Measurements from ENCODE around the gene NHERF2. TPM values are rescaled to one million over a fixed set of nuclear protein-coding genes. Genes with fewer than 3 reads are reported as not detected.

The NHERF2 gene
- total and polyA plus RNA-seq, 2 of the 4 experiments (the other 2 are of a cell fraction), result 18.6 to 77.8 TPM

- TF ChIP-seq FOS (IDR thresholded peaks at IDR 0.05; ENCODE audit: low read depth, low read length), result no peak
- TF ChIP-seq RAD21 (IDR thresholded peaks at IDR 0.05; ENCODE audit: low read length), result no peak
Observed at GRCh38 chr16:2086812-2087747, 60.4 kb downstream of the NHERF2 start (continued).

- no peak overlapping the region for H4K5ac ChIP-seq (ENCODE audit: low read depth, low read length)
- WGBS, 2 experiments (ENCODE audit: extremely low coverage in 2 of 2, insufficient read length in 1 of 2), result 90% methylated on average over 21 of the region's 41 CpGs; no CpG with 5 or more reads in 1 of the 2 experiments
- dilution Hi-C loops (cut with HindIII; ENCODE audit: low sequenced_read_pairs, unreplicated experiment) (no loop called here), intact Hi-C loops (cut with micrococcal nuclease) (no loop called here), in situ Hi-C loops (cut with MboI; ENCODE audit: low sequenced_read_pairs) (no loop called here)
- no peak overlapping the region for H3K18ac ChIP-seq (ENCODE audit: low read depth, low read length)
- H2BK5ac ChIP-seq (ENCODE audit: low read depth, low read length, poor library complexity, severe bottlenecking), result no peak overlapping the region
- ATAC-seq (ENCODE audit: low read depth) (no peak), DNase-seq (no peak)
- no peak overlapping the region for H3K4me3 ChIP-seq (ENCODE audit: insufficient read depth, low read depth, low read length)
- H4K8ac ChIP-seq (ENCODE audit: low read depth in 2 of 2, low read length in 2 of 2), result no peak overlapping the region
- CTCF ChIA-PET, result no interaction called here
- no peak overlapping the region for H2BK120ac ChIP-seq (ENCODE audit: low read depth, low read length)
- H4K91ac ChIP-seq (ENCODE audit: insufficient read depth, low read depth, low read length), result no peak overlapping the region
- POLR2A ChIA-PET (ENCODE audit: unreplicated experiment), result no interaction called here
- H3K4ac ChIP-seq (ENCODE audit: low read depth, low read length), result no peak overlapping the region
- no peak overlapping the region for H3K56ac ChIP-seq (ENCODE audit: extremely low read depth, insufficient read depth, low read length)
- no peak overlapping the region for H3K9ac ChIP-seq (ENCODE audit: low read depth, low read length)
- H2BK20ac ChIP-seq (ENCODE audit: low read depth, low read length), result no peak overlapping the region
- H3K14ac ChIP-seq (replicated peaks; ENCODE audit: low read depth, low read length), result no peak overlapping the region
- no peaks in the 10 kb centered on the region for H3K9me3 ChIP-seq (ENCODE audit: control insufficient read depth, insufficient read depth, low read length)
- H3K36me3 ChIP-seq (ENCODE audit: control insufficient read depth, insufficient read depth, low read length), result peaks cover 90% of the 10 kb centered on the region
- H3K4me1 ChIP-seq (ENCODE audit: control insufficient read depth, insufficient read depth, low read length), result no peaks in the 10 kb centered on the region
- no peaks in the 10 kb centered on the region for H3K27me3 ChIP-seq (ENCODE audit: control insufficient read depth, insufficient read depth, low read length)
- no peak overlapping the region for H3K4me2 ChIP-seq (ENCODE audit: low read depth, low read length)
- no peak overlapping the region for H3K27ac ChIP-seq (ENCODE audit: insufficient read depth, low read length)
- no peak for TF ChIP-seq NFE2L2 (IDR thresholded peaks at IDR 0.05; ENCODE audit: low read depth, low read length)
- TF ChIP-seq, protein P1, sequence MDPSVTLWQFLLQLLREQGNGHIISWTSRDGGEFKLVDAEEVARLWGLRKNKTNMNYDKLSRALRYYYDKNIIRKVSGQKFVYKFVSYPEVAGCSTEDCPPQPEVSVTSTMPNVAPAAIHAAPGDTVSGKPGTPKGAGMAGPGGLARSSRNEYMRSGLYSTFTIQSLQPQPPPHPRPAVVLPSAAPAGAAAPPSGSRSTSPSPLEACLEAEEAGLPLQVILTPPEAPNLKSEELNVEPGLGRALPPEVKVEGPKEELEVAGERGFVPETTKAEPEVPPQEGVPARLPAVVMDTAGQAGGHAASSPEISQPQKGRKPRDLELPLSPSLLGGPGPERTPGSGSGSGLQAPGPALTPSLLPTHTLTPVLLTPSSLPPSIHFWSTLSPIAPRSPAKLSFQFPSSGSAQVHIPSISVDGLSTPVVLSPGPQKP (IDR thresholded peaks at IDR 0.05; ENCODE audit: borderline replicate concordance, low read depth, low read length), result no peak
- no peak for TF ChIP-seq MAFK (IDR thresholded peaks at IDR 0.05; ENCODE audit: low read depth, low read length)
- no peak overlapping the region for H2AK5ac ChIP-seq (ENCODE audit: low read depth, low read length)
- peak overlapping the region; percentile 28 for H2AK9ac ChIP-seq (replicated peaks; ENCODE audit: low read depth, low read length, poor library complexity)
- peaks cover 21% of the 10 kb centered on the region for H4K20me1 ChIP-seq (ENCODE audit: insufficient read depth, low read length)
- no peak overlapping the region for H3K23ac ChIP-seq (ENCODE audit: low read depth, low read length)
- TSS peak; percentile 55 for BruUV-seq (replicated peaks)
- H3K79me1 ChIP-seq (ENCODE audit: low read depth in 1 of 2, low read length in 2 of 2), result peaks cover 0 to 8% of the 10 kb centered on the region in 2 experiments; a peak in 1 of 4 replicates
- H3K9me1 ChIP-seq (ENCODE audit: insufficient read depth, low read length), result no peaks in the 10 kb centered on the region
- no peak overlapping the region for H2AFZ ChIP-seq (replicated peaks; ENCODE audit: low read length, poor library complexity)
- H2BK15ac ChIP-seq (ENCODE audit: low read depth, low read length), result no peak overlapping the region
Observed at GRCh38 chr16:2087748-2088631, 61.3 kb downstream of the NHERF2 start.
